GM21390 (cell line): ENCODE data around the gene KRTAP10-5.
"Not testable (repeated sequence)": the region's sequence is repeated elsewhere in the genome, so short reads cannot be mapped to it uniquely, and the experiment has no call there.

Experiments
- ATAC-seq: cut with Tn5 transposase; IDR thresholded peaks from one replicate; pipeline ENCODE4 v1.9.1; 2021; ENCODE audit not compliant: unreplicated experiment

The KRTAP10-5 gene

GRCh38 chr21:44550807-44551206, 29.6 kb downstream of the KRTAP10-5 start:
- no peak for ATAC-seq

- not testable (repeated sequence) for ATAC-seq
These were observed 30.1 kb downstream of the KRTAP10-5 start for GRCh38 chr21:44550285-44550684.

- ATAC-seq: no peak
These were observed 30.7 kb downstream of the KRTAP10-5 start for GRCh38 chr21:44549525-44550211.

GRCh38 chr21:44548922-44549321, 31.5 kb downstream of the KRTAP10-5 start:
- ATAC-seq: no peak

GRCh38 chr21:44548381-44548780, 32.0 kb downstream of the KRTAP10-5 start:
- ATAC-seq: no peak

GRCh38 chr21:44547656-44548331, 32.6 kb downstream of the KRTAP10-5 start:
- no peak for ATAC-seq

- ATAC-seq: no peak
These were observed 35.8 kb downstream of the KRTAP10-5 start for GRCh38 chr21:44544566-44544965.

- no peak for ATAC-seq
These were observed 37.7 kb downstream of the KRTAP10-5 start for GRCh38 chr21:44542716-44543115.

- ATAC-seq: no peak
These were observed 39.6 kb downstream of the KRTAP10-5 start for GRCh38 chr21:44540741-44541288.

- no peak for ATAC-seq
These were observed 40.3 kb downstream of the KRTAP10-5 start, which contains the start of gene KRTAP10-1 for GRCh38 chr21:44539991-44540666. KRTAP10-1 (minus strand) TSS chr21:44540195; CDS start chr21:44540150, 45 bp downstream.

- ATAC-seq: no peak
These were observed 41.4 kb downstream of the KRTAP10-5 start for GRCh38 chr21:44539046-44539445.

GRCh38 chr21:44537930-44538911, 42.2 kb downstream of the KRTAP10-5 start:
- no peak for ATAC-seq

- ATAC-seq: no peak
These were observed 44.4 kb downstream of the KRTAP10-5 start for GRCh38 chr21:44535963-44536362.

GRCh38 chr21:44534688-44535087, 45.7 kb downstream of the KRTAP10-5 start:
- no peak for ATAC-seq

- no peak for ATAC-seq
These were observed 46.3 kb downstream of the KRTAP10-5 start for GRCh38 chr21:44533891-44534627.

GRCh38 chr21:44533121-44533890, 47.1 kb downstream of the KRTAP10-5 start:
- no peak for ATAC-seq

GRCh38 chr21:44532712-44533111, 47.7 kb downstream of the KRTAP10-5 start:
- no peak for ATAC-seq

- ATAC-seq: no peak
These were observed 48.5 kb downstream of the KRTAP10-5 start for GRCh38 chr21:44531606-44532564.
